Stimulated activated CD8-positive, alpha-beta memory T cell treated with anti-CD3 and anti-CD28 coated beads, Interleukin-7, amount 100 ng/mL, for 24 hours (primary cell): ENCODE results near the gene ZDHHC14.
"Not testable (repeated sequence)": the region's sequence is repeated elsewhere in the genome, so short reads cannot be mapped to it uniquely, and the experiment has no call there.

ENCODE experiments used
- DNase-seq: peaks from one replicate; pipeline ENCODE4 v3.0.0-alpha.2; 2020; ENCODE audit warnings: low read depth

The ZDHHC14 gene

GRCh38 chr6:157407646-157408045 is 26.7 kb downstream of the ZDHHC14 start:
- no peak for DNase-seq

DNA sequence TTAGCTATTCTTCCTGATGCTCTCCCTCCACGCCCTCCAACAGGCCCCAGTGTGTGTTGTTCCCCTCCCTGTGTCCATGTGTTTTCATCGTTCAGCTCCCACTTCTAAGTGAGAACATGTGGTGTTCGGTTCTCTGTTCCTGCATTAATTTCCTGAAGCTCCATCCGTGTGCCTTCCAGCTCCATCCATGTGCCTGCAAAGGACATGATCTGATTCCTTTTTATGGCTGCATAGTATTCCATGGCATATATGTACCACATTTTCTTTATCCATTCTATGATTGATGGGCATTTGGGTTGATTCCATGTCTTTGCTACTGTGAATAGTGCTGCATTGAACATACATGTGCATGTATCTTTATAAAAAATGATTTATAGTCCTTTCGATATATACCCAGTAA is 27.4 kb downstream of the ZDHHC14 start:
- not testable (repeated sequence) for DNase-seq

DNA sequence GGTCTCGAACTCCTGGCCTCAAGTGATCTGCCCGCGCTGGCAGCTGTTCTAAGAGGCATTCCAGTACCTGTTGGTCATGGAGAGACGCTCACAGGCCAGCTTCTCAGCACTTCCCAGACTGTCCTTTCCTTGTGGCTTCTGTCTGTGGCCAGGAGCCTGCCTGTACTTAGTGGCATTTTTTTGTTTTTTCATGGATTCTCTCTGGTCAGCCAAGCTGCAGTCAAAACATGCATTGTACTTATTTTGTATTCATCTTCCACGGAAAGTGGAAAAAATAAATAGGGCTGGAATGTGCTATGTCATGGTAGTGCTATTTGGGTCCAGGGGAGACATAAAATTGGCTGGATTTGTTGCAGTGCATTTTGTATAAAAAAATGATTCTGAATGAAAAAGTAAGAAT is 29.1 kb downstream of the ZDHHC14 start:
- no peak for DNase-seq

DNA sequence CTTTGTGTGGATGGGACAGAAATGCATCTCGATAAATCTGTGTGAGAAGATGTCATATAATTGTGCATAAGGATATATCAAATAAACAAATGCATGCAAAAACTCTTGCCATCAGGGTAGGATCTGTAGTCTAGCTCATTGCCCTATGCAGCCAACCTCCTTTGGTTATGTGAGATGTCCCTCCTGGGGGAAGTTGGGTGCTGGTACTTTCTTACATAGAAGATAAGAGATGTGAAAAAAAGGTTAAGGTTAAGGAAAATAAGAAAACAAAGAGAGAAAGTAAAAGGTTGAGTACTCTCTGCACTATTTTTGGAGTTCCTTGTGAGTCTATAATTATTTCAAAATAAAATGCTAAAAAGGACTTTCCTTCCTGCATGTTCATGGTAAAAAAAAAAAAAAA is 30.4 kb downstream of the ZDHHC14 start:
- DNase-seq: no peak

- DNase-seq: no peak
These were observed 31.8 kb downstream of the ZDHHC14 start for GRCh38 chr6:157412791-157413190.

DNA sequence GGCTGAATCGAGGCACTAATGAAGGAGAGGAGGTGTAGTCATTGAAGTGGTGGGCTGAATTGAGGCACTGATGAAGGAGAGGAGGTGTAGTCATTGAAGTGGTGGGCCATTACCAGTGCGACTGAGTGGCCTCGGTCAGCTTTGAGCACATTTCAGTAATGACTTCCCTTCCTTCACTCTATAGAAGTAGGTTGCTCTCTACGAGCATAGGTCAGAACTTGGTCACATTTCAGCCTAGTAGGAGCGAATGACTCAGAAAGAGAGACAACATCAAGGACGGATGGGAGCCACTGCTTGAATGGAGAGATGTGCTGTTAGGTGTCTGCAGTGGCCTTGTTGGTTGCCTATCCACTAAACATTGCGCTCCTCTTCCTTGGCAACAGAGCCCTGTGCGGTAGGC is 39.5 kb downstream of the ZDHHC14 start:
- no peak for DNase-seq

GRCh38 chr6:157424491-157425020 is 43.6 kb downstream of the ZDHHC14 start:
- no peak for DNase-seq

- DNase-seq: no peak
These were observed 47.0 kb downstream of the ZDHHC14 start for GRCh38 chr6:157427969-157428368.

GRCh38 chr6:157428427-157429202 is 47.6 kb downstream of the ZDHHC14 start:
- peak; percentile 49 for DNase-seq

DNA sequence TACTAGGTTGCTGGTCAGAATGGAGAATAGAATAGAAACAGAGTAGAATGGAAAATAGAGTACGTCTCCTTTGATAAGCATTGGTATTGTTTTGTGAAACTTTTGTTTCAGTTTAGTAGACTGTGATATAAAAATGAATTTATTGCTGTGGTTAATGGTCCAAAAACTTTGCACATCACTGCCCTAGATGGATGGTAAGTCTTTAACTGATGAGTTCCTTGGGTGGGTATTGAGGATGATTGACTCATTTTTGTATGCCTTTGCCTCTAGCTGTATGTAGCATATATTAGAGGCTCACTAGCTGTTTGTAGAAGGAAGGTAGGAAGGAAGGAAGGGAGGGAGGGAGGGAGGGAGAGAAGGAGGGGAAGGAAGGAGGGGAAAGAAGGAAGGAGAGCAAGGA is 48.3 kb downstream of the ZDHHC14 start:
- DNase-seq: no peak

DNA sequence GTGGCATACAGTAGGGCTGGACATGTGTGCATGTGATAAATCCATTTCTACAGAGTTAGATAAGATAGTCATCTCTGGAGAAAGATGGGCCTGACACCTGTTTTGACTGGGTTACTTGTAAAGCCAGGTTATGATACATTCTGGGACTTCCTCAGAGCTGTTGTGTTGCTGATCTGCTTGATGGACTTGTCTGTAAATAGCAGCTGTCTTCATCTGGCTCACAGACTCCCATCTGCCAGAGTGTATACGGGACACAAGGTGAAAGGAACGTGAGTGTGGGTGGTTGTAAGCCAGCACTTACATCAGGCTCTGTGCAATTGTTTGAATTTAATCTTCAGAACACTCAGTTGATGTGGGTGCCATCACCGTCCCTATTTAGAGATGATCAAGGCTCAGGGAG is 49.8 kb downstream of the ZDHHC14 start:
- no peak for DNase-seq

DNA sequence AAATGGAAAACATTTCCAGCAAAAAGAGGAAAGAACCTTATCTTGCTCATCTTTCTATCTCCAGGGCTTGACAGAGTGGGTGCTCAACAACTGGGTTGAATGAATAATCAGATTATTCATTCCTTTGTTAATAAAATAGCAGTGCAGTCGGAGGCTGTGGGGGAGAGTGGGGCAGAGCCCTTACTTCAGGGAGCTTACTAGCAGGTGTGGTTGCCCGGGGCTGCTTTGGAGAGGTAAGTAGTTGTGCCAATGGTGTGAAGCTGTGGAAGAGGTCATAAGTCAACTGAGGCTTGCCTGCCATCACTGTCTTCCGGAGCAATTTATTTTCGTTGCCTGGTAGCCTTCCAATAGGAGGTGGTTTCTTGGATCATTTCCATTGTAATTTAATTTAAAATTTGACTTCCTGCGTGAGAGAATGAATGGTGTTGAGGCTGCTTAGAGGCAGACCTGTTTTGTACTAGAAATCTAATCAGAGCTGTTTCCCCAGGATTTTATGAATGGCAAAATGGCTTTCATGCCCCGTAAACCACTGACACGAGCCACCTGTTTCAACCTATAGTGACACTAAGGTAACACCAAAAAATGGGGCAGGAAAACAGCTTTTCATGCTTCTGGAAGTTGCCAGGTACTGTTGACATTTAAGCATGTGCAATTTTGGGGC is 51.4 kb downstream of the ZDHHC14 start:
- DNase-seq: no peak

- no peak for DNase-seq
These were observed 51.9 kb downstream of the ZDHHC14 start for GRCh38 chr6:157432892-157433265.

- no peak for DNase-seq
These were observed 52.7 kb downstream of the ZDHHC14 start for GRCh38 chr6:157433678-157434081.

DNA sequence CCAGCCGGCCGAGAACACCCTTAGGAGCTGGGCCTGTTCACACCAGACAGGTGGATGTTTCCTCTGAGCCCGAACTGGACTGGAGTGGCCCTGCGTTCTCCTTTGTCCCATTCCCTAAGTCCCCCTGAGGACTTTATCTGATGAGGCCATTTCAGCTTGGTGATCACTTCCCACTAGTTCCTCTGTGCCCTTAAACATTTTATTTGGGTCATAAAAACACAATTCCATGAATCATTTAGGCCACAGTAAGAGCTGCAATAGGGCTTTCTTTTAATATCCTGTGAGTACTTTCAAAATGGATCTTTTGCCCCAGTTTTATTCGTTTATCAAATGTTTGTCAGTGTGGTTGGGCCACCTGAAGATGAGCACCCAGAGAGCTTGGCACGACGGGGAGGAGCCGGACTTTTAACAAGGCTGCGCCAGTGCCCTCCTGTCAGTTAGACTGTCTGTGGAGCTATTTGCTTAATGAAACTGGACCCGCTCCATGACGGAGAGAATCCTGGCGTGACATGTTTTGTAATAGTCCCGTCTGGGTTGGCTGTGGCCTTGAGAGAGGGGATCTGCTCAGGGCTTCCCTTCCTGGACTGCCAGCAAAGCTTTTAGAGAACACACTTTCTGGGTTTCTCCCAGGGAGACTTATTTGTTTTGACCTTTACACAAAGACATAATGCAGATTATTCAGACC is 53.5 kb downstream of the ZDHHC14 start:
- no peak for DNase-seq

- DNase-seq: no peak
These were observed 55.4 kb downstream of the ZDHHC14 start for GRCh38 chr6:157436219-157436943.

GRCh38 chr6:157436944-157437336 is 56.0 kb downstream of the ZDHHC14 start:
- DNase-seq: no peak

GRCh38 chr6:157438611-157439111 is 57.7 kb downstream of the ZDHHC14 start:
- no peak for DNase-seq

GRCh38 chr6:157440171-157440570 is 59.2 kb downstream of the ZDHHC14 start:
- DNase-seq: no peak

DNA sequence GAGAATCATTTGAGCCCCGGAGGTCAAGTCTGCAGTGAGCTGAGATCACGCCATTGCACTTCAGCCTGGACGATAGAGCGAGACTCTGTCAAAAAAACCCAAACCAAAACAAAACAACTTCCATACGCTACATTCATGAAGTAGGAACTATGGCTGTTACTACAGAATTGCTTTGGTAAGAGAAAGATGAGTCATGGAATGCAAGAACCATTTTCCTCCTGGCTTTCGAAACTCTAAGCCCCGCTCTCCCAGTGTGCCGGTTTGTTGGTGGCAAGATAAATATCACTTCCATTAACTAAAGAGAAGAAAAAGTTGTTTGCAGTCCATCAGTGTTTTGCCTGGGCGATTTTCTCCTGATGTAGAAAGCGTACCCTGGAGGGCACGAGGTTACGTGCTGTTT is 61.3 kb downstream of the ZDHHC14 start:
- DNase-seq: no peak

DNA sequence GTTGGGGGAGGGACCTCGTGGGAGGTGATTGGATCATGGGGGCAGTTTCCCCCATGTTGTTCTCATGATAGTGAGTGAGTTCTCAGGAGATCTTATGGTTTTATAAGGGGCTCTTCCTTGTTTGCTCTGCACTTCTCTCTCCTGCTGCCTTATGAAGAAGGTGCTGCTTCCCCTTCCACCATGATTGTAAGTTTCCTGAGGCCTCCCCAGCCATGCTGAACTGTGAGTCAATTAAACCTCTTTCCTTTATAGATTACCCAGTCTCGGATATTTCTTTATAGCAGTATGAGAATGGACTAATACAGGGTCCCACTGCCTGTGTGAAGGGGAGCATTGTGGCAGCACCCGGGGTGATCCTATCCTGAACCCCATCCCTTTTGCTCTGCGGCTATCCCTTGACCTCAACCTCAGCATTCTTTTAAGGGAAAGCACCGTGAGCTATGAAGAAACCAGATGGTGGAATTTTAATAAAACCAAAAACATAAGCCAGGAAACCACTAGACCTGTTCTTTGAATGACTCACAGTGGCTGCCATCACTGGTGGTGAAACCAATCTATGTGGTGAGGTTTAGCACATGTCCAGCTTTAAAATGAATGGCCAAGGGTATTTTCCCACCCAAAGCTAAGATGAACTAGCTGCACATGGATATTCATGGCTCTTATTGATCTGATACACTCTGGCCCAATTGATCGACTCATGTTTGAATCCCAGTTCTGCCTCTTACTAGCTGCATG is 62.2 kb downstream of the ZDHHC14 start:
- no peak for DNase-seq
